GM12891 (cell line): ENCODE results near the gene PRF1.

Experiments
- PAX5 ChIP-seq: IDR thresholded peaks from 2 replicates; pipeline ENCODE4 v1.6.1; 2011; ENCODE audit warnings: low read length, moderate library complexity, mild to moderate bottlenecking; ENCODE audit not compliant: insufficient read depth, severe bottlenecking
- POLR2A ChIP-seq: IDR thresholded peaks from 2 replicates; pipeline ENCODE4 v1.6.1; 2011; ENCODE audit warnings: low read depth, low read length, control low read depth
- POLR2AphosphoS5 ChIP-seq: IDR thresholded peaks from 2 replicates; pipeline ENCODE4 v1.6.1; 2011; ENCODE audit warnings: low read depth, low read length, control low read depth
- POU2F2 ChIP-seq: IDR thresholded peaks from 2 replicates; pipeline ENCODE4 v1.6.1; 2011; ENCODE audit warnings: low read depth, mild to moderate bottlenecking, control low read depth, low read length, moderate library complexity
- SPI1 ChIP-seq: IDR thresholded peaks from 2 replicates; pipeline ENCODE4 v1.6.1; 2011; ENCODE audit warnings: low read depth, low read length, control low read depth
- TAF1 ChIP-seq: IDR thresholded peaks from 2 replicates; pipeline ENCODE4 v1.6.1; 2011; ENCODE audit warnings: low read depth, low read length, control low read depth

GRCh38 chr10:70649526-70649925 is 47.0 kb upstream of the PRF1 start:
- TF ChIP-seq PAX5 (no peak), POLR2AphosphoS5 (no peak), TAF1 (no peak), POLR2A (no peak), SPI1 (no peak), POU2F2 (no peak)
